Stimulated activated CD8-positive, alpha-beta memory T cell treated with anti-CD3 and anti-CD28 coated beads, Interleukin-12 subunit alpha, Interleukin-12 subunit beta, amount 100 ng/mL, for 24 hours (primary cell): Measurements from ENCODE around the gene ZNF407.

Experiments
- DNase-seq: peaks from one replicate; pipeline ENCODE4 v3.0.0-alpha.2; 2020; ENCODE audit errors: extremely low read depth

The ZNF407 gene

GRCh38 chr18:74579496-74580065, 18.1 kb upstream of the ZNF407 start:
- DNase-seq, result no peak

- no peak for DNase-seq
Measured at GRCh38 chr18:74582642-74583041, 15.0 kb upstream of the ZNF407 start.

GRCh38 chr18:74587441-74587840, 10.2 kb upstream of the ZNF407 start:
- no peak for DNase-seq

- DNase-seq, result no peak
Measured at GRCh38 chr18:74589021-74589420, 8.6 kb upstream of the ZNF407 start.

- DNase-seq, result no peak
Measured at GRCh38 chr18:74589811-74590210, 7.9 kb upstream of the ZNF407 start.

GRCh38 chr18:74590671-74591070, 7.0 kb upstream of the ZNF407 start:
- no peak for DNase-seq

- DNase-seq, result no peak
Measured at GRCh38 chr18:74595431-74595830, 2.2 kb upstream of the ZNF407 start.

- peak; percentile 52 for DNase-seq
Measured at GRCh38 chr18:74597034-74597661, 522 bp upstream of the ZNF407 start.

- peak; percentile 41 for DNase-seq
Measured at GRCh38 chr18:74598350-74599001, 806 bp downstream of the ZNF407 start.

GRCh38 chr18:74604361-74604760, 6.7 kb downstream of the ZNF407 start:
- no peak for DNase-seq

- no peak for DNase-seq
Measured at GRCh38 chr18:74604774-74605173, 7.1 kb downstream of the ZNF407 start.

GRCh38 chr18:74608681-74609080, 11.0 kb downstream of the ZNF407 start:
- no peak for DNase-seq

- DNase-seq, result no peak
Measured at GRCh38 chr18:74609535-74609934, 11.9 kb downstream of the ZNF407 start.

- DNase-seq, result no peak
Measured at GRCh38 chr18:74610051-74610615, 12.5 kb downstream of the ZNF407 start.

- no peak for DNase-seq
Measured at GRCh38 chr18:74610860-74611259, 13.2 kb downstream of the ZNF407 start.

GRCh38 chr18:74611765-74612164, 14.1 kb downstream of the ZNF407 start:
- DNase-seq, result no peak

- no peak for DNase-seq
Measured at GRCh38 chr18:74613381-74613780, 15.7 kb downstream of the ZNF407 start.

GRCh38 chr18:74616494-74616893, 18.8 kb downstream of the ZNF407 start:
- no peak for DNase-seq

GRCh38 chr18:74617486-74617885, 19.8 kb downstream of the ZNF407 start:
- DNase-seq, result no peak

- DNase-seq, result no peak
Measured at GRCh38 chr18:74622072-74622471, 24.4 kb downstream of the ZNF407 start.

GRCh38 chr18:74623047-74623816, 25.6 kb downstream of the ZNF407 start:
- no peak for DNase-seq

- DNase-seq, result no peak
Measured at GRCh38 chr18:74624466-74624865, 26.8 kb downstream of the ZNF407 start.
